Measurements from ENCODE around the gene GRM7. TPM values are rescaled to one million over a fixed set of nuclear protein-coding genes. Genes with fewer than 3 reads are reported as not detected.

GRM7 gene
- total and polyA plus RNA-seq, 2 donors (not counting 1 experiment from before 2014, with no cell fraction given): not detected

DNA sequence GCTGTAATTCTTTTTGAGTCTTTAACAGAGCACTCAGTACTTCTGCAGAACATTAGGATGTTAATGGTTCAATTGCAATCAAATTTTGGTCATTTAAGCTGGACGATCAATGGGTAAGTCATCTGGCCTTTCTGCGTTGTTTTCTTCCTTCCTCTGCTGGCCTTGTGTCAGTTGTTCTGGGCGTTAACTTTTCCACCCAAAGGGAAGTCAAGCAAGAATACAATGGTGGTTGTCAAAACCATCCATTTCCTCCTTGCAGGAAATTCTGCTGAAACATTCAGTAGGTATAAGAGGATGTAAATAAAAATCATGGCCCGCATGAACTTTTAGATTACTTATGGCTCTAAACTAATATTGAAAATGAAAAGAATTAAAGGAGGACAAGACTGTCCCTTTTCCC, 584.0 kb downstream of the GRM7 start:
- CTCF ChIA-PET: no interaction called here
- H3K9ac ChIP-seq (ENCODE audit: low read length): no peak overlapping the region
- Mint-ChIP-seq H3K9me3 (ENCODE audit: insufficient read depth) (peaks cover 2% of the 10 kb centered on the region), H3K4me1 (no peaks in the 10 kb centered on the region), H3K27ac (no peak overlapping the region), H3K4me3 (no peak overlapping the region), H3K27me3 (no peaks in the 10 kb centered on the region)
- no peak for DNase-seq
- no peak overlapping the region for H3K4me3 ChIP-seq (ENCODE audit: control extremely low read depth in 1 of 5, extremely low read depth in 1 of 5, insufficient read depth in 1 of 5, low read depth in 2 of 5, low read length in 4 of 5)
- no peaks in the 10 kb centered on the region for H3K79me2 ChIP-seq (ENCODE audit: control insufficient read depth, insufficient read depth, low read length)
- no peaks in the 10 kb centered on the region for H3K27me3 ChIP-seq (replicated peaks in 1 of 4; ENCODE audit: control extremely low read depth in 1 of 4, control insufficient read depth in 3 of 4, insufficient read depth in 4 of 4, low read length in 3 of 4)
- ATAC-seq (ENCODE audit: low read depth): no peak
- no peak overlapping the region for H3K4me2 ChIP-seq (replicated peaks; ENCODE audit: low read depth, low read length, poor library complexity, severe bottlenecking)
- 40% methylated on average over 2 of the region's 4 CpGs for WGBS (ENCODE audit: insufficient coverage)
- H3K9me3 ChIP-seq (ENCODE audit: control extremely low read depth in 1 of 3, control insufficient read depth in 2 of 3, insufficient read depth in 1 of 3, low read length in 2 of 3): peaks cover 0 to 1% (median 0%) of the 10 kb centered on the region in 3 donors
- intact Hi-C loops (cut with micrococcal nuclease): no loop called here
- H3K4me1 ChIP-seq (ENCODE audit: control insufficient read depth in 2 of 2, insufficient read depth in 2 of 2, low read length in 2 of 2): no peaks in the 10 kb centered on the region
- TF ChIP-seq, protein P1, sequence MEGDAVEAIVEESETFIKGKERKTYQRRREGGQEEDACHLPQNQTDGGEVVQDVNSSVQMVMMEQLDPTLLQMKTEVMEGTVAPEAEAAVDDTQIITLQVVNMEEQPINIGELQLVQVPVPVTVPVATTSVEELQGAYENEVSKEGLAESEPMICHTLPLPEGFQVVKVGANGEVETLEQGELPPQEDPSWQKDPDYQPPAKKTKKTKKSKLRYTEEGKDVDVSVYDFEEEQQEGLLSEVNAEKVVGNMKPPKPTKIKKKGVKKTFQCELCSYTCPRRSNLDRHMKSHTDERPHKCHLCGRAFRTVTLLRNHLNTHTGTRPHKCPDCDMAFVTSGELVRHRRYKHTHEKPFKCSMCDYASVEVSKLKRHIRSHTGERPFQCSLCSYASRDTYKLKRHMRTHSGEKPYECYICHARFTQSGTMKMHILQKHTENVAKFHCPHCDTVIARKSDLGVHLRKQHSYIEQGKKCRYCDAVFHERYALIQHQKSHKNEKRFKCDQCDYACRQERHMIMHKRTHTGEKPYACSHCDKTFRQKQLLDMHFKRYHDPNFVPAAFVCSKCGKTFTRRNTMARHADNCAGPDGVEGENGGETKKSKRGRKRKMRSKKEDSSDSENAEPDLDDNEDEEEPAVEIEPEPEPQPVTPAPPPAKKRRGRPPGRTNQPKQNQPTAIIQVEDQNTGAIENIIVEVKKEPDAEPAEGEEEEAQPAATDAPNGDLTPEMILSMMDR (IDR thresholded peaks at IDR 0.05): no peak
- TF ChIP-seq EZH2 (IDR thresholded peaks at IDR 0.05; ENCODE audit: borderline replicate concordance, insufficient read depth, low read depth, low read length, poor library complexity, severe bottlenecking): no peak
- POLR2A ChIA-PET: no interaction called here
- no peaks in the 10 kb centered on the region for H3K36me3 ChIP-seq (replicated peaks in 1 of 2; ENCODE audit: control extremely low read depth in 1 of 2, control insufficient read depth in 1 of 2, extremely low read depth in 1 of 2, insufficient read depth in 2 of 2, low read length in 1 of 2)
- no peaks in the 10 kb centered on the region for H4K20me1 ChIP-seq (ENCODE audit: control insufficient read depth, insufficient read depth, low read length, poor library complexity, severe bottlenecking)
- no peak overlapping the region for H3K27ac ChIP-seq (ENCODE audit: low read length in 2 of 2)
- H2AFZ ChIP-seq (ENCODE audit: insufficient read depth, low read depth, low read length, poor library complexity, severe bottlenecking): no peak overlapping the region

DNA sequence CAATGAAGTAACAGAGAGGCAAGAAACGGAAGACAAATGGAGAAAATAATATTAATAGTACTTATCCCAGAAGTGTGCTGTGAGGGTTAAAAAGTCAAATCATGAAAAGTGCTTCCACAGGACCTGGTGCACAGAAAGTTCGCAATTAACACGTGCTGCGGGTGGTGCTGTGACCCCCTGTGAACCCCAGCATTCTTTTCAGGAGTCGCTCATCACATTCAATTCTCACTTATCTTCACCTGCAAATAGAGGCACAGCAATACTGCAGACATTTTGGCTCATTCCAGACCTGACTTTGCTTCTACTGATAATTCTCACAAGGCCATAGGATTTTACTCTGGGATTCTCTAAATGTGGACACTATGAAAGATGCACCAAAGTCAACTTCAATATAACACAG, 584.4 kb downstream of the GRM7 start:
- H3K27me3 Mint-ChIP-seq: no peaks in the 10 kb centered on the region
- no peak overlapping the region for H3K4me2 ChIP-seq (replicated peaks; ENCODE audit: low read depth, low read length, poor library complexity, severe bottlenecking)
- intact Hi-C loops (cut with micrococcal nuclease): no loop called here
- ATAC-seq (ENCODE audit: low read depth) (no peak), DNase-seq (no peak)
- H3K27ac Mint-ChIP-seq: no peak overlapping the region
- no peaks in the 10 kb centered on the region for H3K4me1 ChIP-seq (ENCODE audit: control insufficient read depth in 2 of 2, insufficient read depth in 2 of 2, low read length in 2 of 2)
- no peak overlapping the region for H3K4me3 Mint-ChIP-seq
- H3K4me1 Mint-ChIP-seq: no peaks in the 10 kb centered on the region
- H4K20me1 ChIP-seq (ENCODE audit: control insufficient read depth, insufficient read depth, low read length, poor library complexity, severe bottlenecking): no peaks in the 10 kb centered on the region
- H3K79me2 ChIP-seq (ENCODE audit: control insufficient read depth, insufficient read depth, low read length): no peaks in the 10 kb centered on the region
- no peak overlapping the region for H3K9ac ChIP-seq (ENCODE audit: low read length)
- ChIA-PET CTCF (no interaction called here), POLR2A (no interaction called here)
- H3K27me3 ChIP-seq (replicated peaks in 1 of 4; ENCODE audit: control extremely low read depth in 1 of 4, control insufficient read depth in 3 of 4, insufficient read depth in 4 of 4, low read length in 3 of 4): no peaks in the 10 kb centered on the region
- peaks cover 2% of the 10 kb centered on the region for H3K9me3 Mint-ChIP-seq (ENCODE audit: insufficient read depth)
- no peak for TF ChIP-seq EZH2 (IDR thresholded peaks at IDR 0.05; ENCODE audit: borderline replicate concordance, insufficient read depth, low read depth, low read length, poor library complexity, severe bottlenecking)
- TF ChIP-seq, protein P1 (IDR thresholded peaks at IDR 0.05): no peak
- H3K36me3 ChIP-seq (replicated peaks in 1 of 2; ENCODE audit: control extremely low read depth in 1 of 2, control insufficient read depth in 1 of 2, extremely low read depth in 1 of 2, insufficient read depth in 2 of 2, low read length in 1 of 2): no peaks in the 10 kb centered on the region
- WGBS (ENCODE audit: insufficient coverage): 87% methylated on average over 3 of the region's 5 CpGs
- no peak overlapping the region for H3K4me3 ChIP-seq (ENCODE audit: control extremely low read depth in 1 of 5, extremely low read depth in 1 of 5, insufficient read depth in 1 of 5, low read depth in 2 of 5, low read length in 4 of 5)
- no peak overlapping the region for H2AFZ ChIP-seq (ENCODE audit: insufficient read depth, low read depth, low read length, poor library complexity, severe bottlenecking)
- H3K27ac ChIP-seq (ENCODE audit: low read length in 2 of 2): no peak overlapping the region
- peaks cover 0 to 1% (median 0%) of the 10 kb centered on the region in 3 donors for H3K9me3 ChIP-seq (ENCODE audit: control extremely low read depth in 1 of 3, control insufficient read depth in 2 of 3, insufficient read depth in 1 of 3, low read length in 2 of 3)
